WTC11 (cell line): ENCODE measurements around the gene TMEM190. TPM values are rescaled to one million over a fixed set of nuclear protein-coding genes. Genes with fewer than 3 reads are reported as not detected.

Source experiments
- ATAC-seq: fragments of 200-7000 bp; cut with Tn5 transposase; 2 replicates; pipeline ENCODE4 v1.10.0; 2021; ENCODE audit warnings: mild to moderate bottlenecking, moderate library complexity
- CTCF ChIA-PET: fragments of 300-600 bp; sonication (Branson Sonifier 250); formaldehyde crosslinking; loops from one replicate; lab custom pipeline; 2021; ENCODE audit warnings: antibody characterized with exemption; lab: Charles Lee
- POLR2A ChIA-PET: fragments of 350-600 bp; sonication (Branson Sonifier 250); formaldehyde crosslinking; loops from one replicate; lab custom pipeline; 2021; ENCODE audit warnings: antibody characterized with exemption; lab: Charles Lee
- DNase-seq: peaks from one replicate; pipeline ENCODE4 v3.0.0; 2021; ENCODE audit warnings: low spot score
- H3K27ac Mint-ChIP-seq: 2 replicates; pipeline ENCODE4 v1.8.0; 2021; ENCODE audit warnings: mixed read lengths
- H3K27me3 Mint-ChIP-seq: 2 replicates; pipeline ENCODE4 v1.8.0; 2021; ENCODE audit warnings: low read depth, mild to moderate bottlenecking, moderate library complexity, mixed read lengths
- H3K36me3 Mint-ChIP-seq: 2 replicates; pipeline ENCODE4 v1.8.0; 2021; ENCODE audit warnings: mixed read lengths
- H3K4me1 Mint-ChIP-seq: 2 replicates; pipeline ENCODE4 v1.8.0; 2022; ENCODE audit warnings: mixed read lengths
- H3K4me3 Mint-ChIP-seq: 2 replicates; pipeline ENCODE4 v1.8.0; 2021; ENCODE audit warnings: mild to moderate bottlenecking, moderate library complexity, mixed read lengths
- H3K9me3 Mint-ChIP-seq: 2 replicates; pipeline ENCODE4 v1.8.0; 2021; ENCODE audit warnings: mixed read lengths
- CBFB ChIP-seq: sonication (generic); formaldehyde crosslinking; IDR thresholded peaks from 2 replicates; pipeline ENCODE4 v1.8.1; 2022; ENCODE audit warnings: mild to moderate bottlenecking, low read depth, missing genetic modification reagents
- MYBL2 ChIP-seq: sonication (generic); formaldehyde crosslinking; IDR thresholded peaks from 2 replicates; pipeline ENCODE4 v1.8.1; 2023; ENCODE audit warnings: mild to moderate bottlenecking, moderate library complexity, missing genetic modification reagents
- NR3C1 ChIP-seq: sonication (generic); formaldehyde crosslinking; conservative IDR thresholded peaks from 2 replicates; pipeline ENCODE4 v1.8.1; 2023; ENCODE audit warnings: low read depth, mild to moderate bottlenecking, missing genetic modification reagents
- SMAD4 ChIP-seq: sonication (generic); formaldehyde crosslinking; IDR thresholded peaks from 2 replicates; pipeline ENCODE4 v1.8.0; 2022; ENCODE audit warnings: mild to moderate bottlenecking, missing genetic modification reagents
- STAT6 ChIP-seq: sonication (generic); formaldehyde crosslinking; conservative IDR thresholded peaks from 2 replicates; pipeline ENCODE4 v1.8.1; 2023; ENCODE audit warnings: mild to moderate bottlenecking, low read depth, missing genetic modification reagents, moderate library complexity
- ZNF263 ChIP-seq: sonication (generic); formaldehyde crosslinking; IDR thresholded peaks from 2 replicates; pipeline ENCODE4 v1.8.1; 2022; ENCODE audit warnings: low read depth, mild to moderate bottlenecking, moderate library complexity, missing genetic modification reagents
- ZNF317 ChIP-seq: sonication (generic); formaldehyde crosslinking; IDR thresholded peaks from 2 replicates; pipeline ENCODE4 v1.8.1; 2023; ENCODE audit warnings: low read depth, mild to moderate bottlenecking, moderate library complexity, missing genetic modification reagents, borderline replicate concordance
- ZNF512 ChIP-seq: sonication (generic); formaldehyde crosslinking; IDR thresholded peaks from 2 replicates; pipeline ENCODE4 v1.8.1; 2022; ENCODE audit warnings: missing genetic modification reagents, borderline replicate concordance
- total RNA-seq: library from RNA; stranded (reverse); gene quantifications from 3 replicates; pipeline ENCODE4 v1.2.3, GENCODE V29; 2021
- TF ChIP-seq, protein P1 (sequence below): sonication (generic); formaldehyde crosslinking; IDR thresholded peaks from 2 replicates; pipeline ENCODE4 v1.8.1; 2022; ENCODE audit warnings: mild to moderate bottlenecking, moderate library complexity, missing genetic modification reagents
- TF ChIP-seq, protein P2 (sequence below): sonication (generic); formaldehyde crosslinking; IDR thresholded peaks from 2 replicates; pipeline ENCODE4 v1.8.1; 2023; ENCODE audit warnings: mild to moderate bottlenecking, missing genetic modification reagents, borderline replicate concordance
- TF ChIP-seq, protein P3 (sequence below): sonication (generic); formaldehyde crosslinking; IDR thresholded peaks from 2 replicates; pipeline ENCODE4 v1.8.1; 2023; ENCODE audit warnings: mild to moderate bottlenecking, missing genetic modification reagents

TMEM190 gene
- total RNA-seq, 1 experiment from 2014 or later: 0.33 TPM

GRCh38 chr19:55346725-55347441 lies 29.7 kb upstream of the TMEM190 start:
- H3K4me1 Mint-ChIP-seq: peaks cover 47% of the 10 kb centered on the region
- TF ChIP-seq, protein P1, sequence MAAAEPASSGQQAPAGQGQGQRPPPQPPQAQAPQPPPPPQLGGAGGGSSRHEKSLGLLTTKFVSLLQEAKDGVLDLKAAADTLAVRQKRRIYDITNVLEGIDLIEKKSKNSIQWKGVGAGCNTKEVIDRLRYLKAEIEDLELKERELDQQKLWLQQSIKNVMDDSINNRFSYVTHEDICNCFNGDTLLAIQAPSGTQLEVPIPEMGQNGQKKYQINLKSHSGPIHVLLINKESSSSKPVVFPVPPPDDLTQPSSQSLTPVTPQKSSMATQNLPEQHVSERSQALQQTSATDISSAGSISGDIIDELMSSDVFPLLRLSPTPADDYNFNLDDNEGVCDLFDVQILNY: no peak
- TF ChIP-seq MYBL2 (CRISPR knock-in tag) (no peak), ZNF512 (no peak), ZNF263 (CRISPR knock-in tag) (no peak)
- TF ChIP-seq, all 79 proteins: peak for 0
- ChIA-PET CTCF (interaction anchor here (1.0 to 3.4 kb wide), 3 partner anchors 8 to 71 kb away, joined by 3 to 30 read pairs (median 6); partner anchors contain the start of gene KMT5C), POLR2A (no interaction called here)
- no peak overlapping the region for H3K4me3 Mint-ChIP-seq
- H3K27me3 Mint-ChIP-seq: peaks cover 16% of the 10 kb centered on the region
- no peaks in the 10 kb centered on the region for H3K9me3 Mint-ChIP-seq
- peaks cover 22% of the 10 kb centered on the region for H3K36me3 Mint-ChIP-seq
- DNase-seq (no peak), ATAC-seq (no peak)
- H3K27ac Mint-ChIP-seq: no peak overlapping the region

DNA sequence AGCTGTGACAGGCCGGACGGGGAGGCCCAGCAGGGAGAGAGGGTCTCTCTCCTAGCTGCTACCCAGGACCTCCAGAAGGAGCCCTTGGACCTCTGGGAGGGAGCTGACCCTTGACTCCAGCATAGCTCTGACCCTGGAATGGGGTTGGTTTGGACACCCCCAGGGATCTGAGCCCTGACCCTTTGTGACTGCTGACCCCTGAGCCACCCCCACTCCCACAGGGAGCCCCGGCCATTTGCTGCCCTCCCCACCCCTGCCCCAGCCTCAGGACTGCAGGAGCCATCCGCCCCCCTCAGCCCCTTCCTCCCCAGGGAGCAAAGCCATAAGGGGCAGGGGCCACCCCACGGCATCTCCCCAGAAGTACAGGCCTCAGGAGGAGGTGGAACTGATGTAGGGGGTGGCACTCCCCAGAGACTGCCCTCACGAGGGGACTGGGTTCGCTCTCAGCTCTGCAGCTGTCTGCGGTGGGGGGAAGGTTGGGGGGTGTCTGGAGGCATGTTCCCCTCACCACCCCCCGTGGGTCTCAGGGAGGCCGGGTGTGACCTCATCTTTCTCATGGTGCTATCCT lies 29.1 kb upstream of the TMEM190 start:
- POLR2A ChIA-PET: interaction anchor here (0.5 to 3.7 kb wide), 4 partner anchors 9 to 45 kb away, joined by 3 to 28 read pairs (median 11); partner anchors contain the start of gene KMT5C
- H3K27ac Mint-ChIP-seq: peak overlapping the region; percentile 96
- no peak for TF ChIP-seq SMAD4 (CRISPR knock-in tag)
- TF ChIP-seq, protein P2, sequence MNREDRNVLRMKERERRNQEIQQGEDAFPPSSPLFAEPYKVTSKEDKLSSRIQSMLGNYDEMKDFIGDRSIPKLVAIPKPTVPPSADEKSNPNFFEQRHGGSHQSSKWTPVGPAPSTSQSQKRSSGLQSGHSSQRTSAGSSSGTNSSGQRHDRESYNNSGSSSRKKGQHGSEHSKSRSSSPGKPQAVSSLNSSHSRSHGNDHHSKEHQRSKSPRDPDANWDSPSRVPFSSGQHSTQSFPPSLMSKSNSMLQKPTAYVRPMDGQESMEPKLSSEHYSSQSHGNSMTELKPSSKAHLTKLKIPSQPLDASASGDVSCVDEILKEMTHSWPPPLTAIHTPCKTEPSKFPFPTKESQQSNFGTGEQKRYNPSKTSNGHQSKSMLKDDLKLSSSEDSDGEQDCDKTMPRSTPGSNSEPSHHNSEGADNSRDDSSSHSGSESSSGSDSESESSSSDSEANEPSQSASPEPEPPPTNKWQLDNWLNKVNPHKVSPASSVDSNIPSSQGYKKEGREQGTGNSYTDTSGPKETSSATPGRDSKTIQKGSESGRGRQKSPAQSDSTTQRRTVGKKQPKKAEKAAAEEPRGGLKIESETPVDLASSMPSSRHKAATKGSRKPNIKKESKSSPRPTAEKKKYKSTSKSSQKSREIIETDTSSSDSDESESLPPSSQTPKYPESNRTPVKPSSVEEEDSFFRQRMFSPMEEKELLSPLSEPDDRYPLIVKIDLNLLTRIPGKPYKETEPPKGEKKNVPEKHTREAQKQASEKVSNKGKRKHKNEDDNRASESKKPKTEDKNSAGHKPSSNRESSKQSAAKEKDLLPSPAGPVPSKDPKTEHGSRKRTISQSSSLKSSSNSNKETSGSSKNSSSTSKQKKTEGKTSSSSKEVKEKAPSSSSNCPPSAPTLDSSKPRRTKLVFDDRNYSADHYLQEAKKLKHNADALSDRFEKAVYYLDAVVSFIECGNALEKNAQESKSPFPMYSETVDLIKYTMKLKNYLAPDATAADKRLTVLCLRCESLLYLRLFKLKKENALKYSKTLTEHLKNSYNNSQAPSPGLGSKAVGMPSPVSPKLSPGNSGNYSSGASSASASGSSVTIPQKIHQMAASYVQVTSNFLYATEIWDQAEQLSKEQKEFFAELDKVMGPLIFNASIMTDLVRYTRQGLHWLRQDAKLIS (CRISPR knock-in tag): no peak
- TF ChIP-seq STAT6 (CRISPR knock-in tag): no peak
- no peak for TF ChIP-seq NR3C1 (CRISPR knock-in tag)
- no peak for TF ChIP-seq ZNF317
- TF ChIP-seq CBFB (CRISPR knock-in tag): no peak
- TF ChIP-seq, protein P3, sequence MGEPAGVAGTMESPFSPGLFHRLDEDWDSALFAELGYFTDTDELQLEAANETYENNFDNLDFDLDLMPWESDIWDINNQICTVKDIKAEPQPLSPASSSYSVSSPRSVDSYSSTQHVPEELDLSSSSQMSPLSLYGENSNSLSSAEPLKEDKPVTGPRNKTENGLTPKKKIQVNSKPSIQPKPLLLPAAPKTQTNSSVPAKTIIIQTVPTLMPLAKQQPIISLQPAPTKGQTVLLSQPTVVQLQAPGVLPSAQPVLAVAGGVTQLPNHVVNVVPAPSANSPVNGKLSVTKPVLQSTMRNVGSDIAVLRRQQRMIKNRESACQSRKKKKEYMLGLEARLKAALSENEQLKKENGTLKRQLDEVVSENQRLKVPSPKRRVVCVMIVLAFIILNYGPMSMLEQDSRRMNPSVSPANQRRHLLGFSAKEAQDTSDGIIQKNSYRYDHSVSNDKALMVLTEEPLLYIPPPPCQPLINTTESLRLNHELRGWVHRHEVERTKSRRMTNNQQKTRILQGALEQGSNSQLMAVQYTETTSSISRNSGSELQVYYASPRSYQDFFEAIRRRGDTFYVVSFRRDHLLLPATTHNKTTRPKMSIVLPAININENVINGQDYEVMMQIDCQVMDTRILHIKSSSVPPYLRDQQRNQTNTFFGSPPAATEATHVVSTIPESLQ: no peak
- TF ChIP-seq, all 79 proteins: peak for 0
- Mint-ChIP-seq H3K27me3 (peaks cover 22% of the 10 kb centered on the region), H3K36me3 (peaks cover 22% of the 10 kb centered on the region), H3K9me3 (no peaks in the 10 kb centered on the region), H3K4me1 (peaks cover 49% of the 10 kb centered on the region), H3K4me3 (peak overlapping the region; percentile 52)
- CTCF ChIA-PET: interaction anchor here (1.0 to 3.4 kb wide), 5 partner anchors 9 to 187 kb away, joined by 3 to 30 read pairs (median 4); partner anchors contain the start of genes IL11 and KMT5C
- ATAC-seq (no peak), DNase-seq (no peak)
